GM13976 (cell line): ENCODE results near the gene CLMN.

Experiments used
- DNase-seq: peaks from one replicate; pipeline ENCODE4 v3.0.0; 2012; ENCODE audit warnings: low spot score
- CTCF ChIP-seq: IDR thresholded peaks from 2 replicates; pipeline ENCODE4 v1.5.1; 2012; ENCODE audit warnings: borderline replicate concordance, mild to moderate bottlenecking; ENCODE audit not compliant: insufficient read depth; ENCODE audit errors: extremely low read depth, missing control alignments, control extremely low read depth
- in situ Hi-C: fragments of 300-500 bp; cut with MboI; formaldehyde crosslinking; loops from one replicate; pipeline ENCODE4 v1.12.0; 2022; ENCODE audit warnings: low sequenced_read_pairs, mixed read lengths, inconsistent platforms; ENCODE audit not compliant: unreplicated experiment

Gene CLMN

GRCh38 chr14:95307402-95308041 is 12.2 kb downstream of the CLMN start:
- no peak for TF ChIP-seq CTCF
- no peak for DNase-seq
- in situ Hi-C loops: no loop called here

GRCh38 chr14:95305940-95306339 is 13.8 kb downstream of the CLMN start:
- in situ Hi-C loops: no loop called here
- DNase-seq: no peak

GRCh38 chr14:95305145-95305544 is 14.6 kb downstream of the CLMN start:
- no peak for TF ChIP-seq CTCF
- in situ Hi-C loops: no loop called here
- DNase-seq: no peak

More at GRCh38 chr14:95305940-95306339, 13.8 kb downstream of the CLMN start:
- no peak for TF ChIP-seq CTCF

- no peak for DNase-seq
- no peak for TF ChIP-seq CTCF
- in situ Hi-C loops: no loop called here
These were observed 15.4 kb downstream of the CLMN start for GRCh38 chr14:95304342-95304741.

GRCh38 chr14:95303552-95303951 is 16.2 kb downstream of the CLMN start:
- in situ Hi-C loops: no loop called here
- DNase-seq: no peak
- TF ChIP-seq CTCF: no peak

GRCh38 chr14:95302667-95303506 is 16.8 kb downstream of the CLMN start:
- no peak for DNase-seq
- no peak for TF ChIP-seq CTCF
- in situ Hi-C loops: no loop called here
